GM10248 (cell line): ENCODE data around the gene MOK.

Experiments
- CTCF ChIA-PET: fragments of 300-600 bp; sonication (Branson Sonifier 250); formaldehyde crosslinking; extraction: SDS; loops from one replicate; lab custom pipeline; 2021; ENCODE audit warnings: antibody characterized with exemption; lab: Yijun Ruan, JAX
- POLR2A ChIA-PET: fragments of 350-650 bp; sonication (Branson Sonifier 250); formaldehyde crosslinking; extraction: SDS; loops from one replicate; lab custom pipeline; 2020; ENCODE audit warnings: antibody characterized with exemption; lab: Yijun Ruan, JAX
- DNase-seq: peaks from one replicate; pipeline ENCODE4 v3.0.0; 2012; ENCODE audit errors: extremely low spot score
- TF ChIP-seq, protein P1 (sequence below): IDR thresholded peaks from 2 replicates; pipeline ENCODE4 v1.5.1; 2012; ENCODE audit warnings: mild to moderate bottlenecking, low read depth; ENCODE audit errors: extremely low read depth, missing control alignments, control extremely low read depth

Gene MOK

DNA sequence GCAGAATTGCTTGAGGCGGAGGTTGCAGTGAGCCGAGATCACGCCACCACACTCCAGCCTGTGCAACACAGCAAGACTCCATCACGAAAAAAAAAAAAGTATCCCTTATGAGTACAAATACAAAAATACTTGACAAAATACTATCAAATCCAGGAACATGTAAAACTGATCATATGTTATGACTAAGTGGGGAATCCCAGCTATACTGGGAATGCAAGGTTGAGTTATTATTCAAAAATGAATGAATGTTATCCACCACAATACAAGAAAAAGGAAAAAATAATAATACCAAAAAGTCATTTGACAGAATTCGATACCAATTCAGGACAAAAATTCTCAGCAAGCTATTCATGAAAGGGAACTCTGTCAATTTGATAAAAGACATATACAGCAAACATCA is 32.6 kb downstream of the MOK start:
- ChIA-PET POLR2A (no interaction called here), CTCF (interaction anchor here (0.8 to 1.1 kb wide), 2 partner anchors 41 to 566 kb away, joined by 3 read pairs; no protein-coding TSS in a partner anchor)
- TF ChIP-seq, protein P1, sequence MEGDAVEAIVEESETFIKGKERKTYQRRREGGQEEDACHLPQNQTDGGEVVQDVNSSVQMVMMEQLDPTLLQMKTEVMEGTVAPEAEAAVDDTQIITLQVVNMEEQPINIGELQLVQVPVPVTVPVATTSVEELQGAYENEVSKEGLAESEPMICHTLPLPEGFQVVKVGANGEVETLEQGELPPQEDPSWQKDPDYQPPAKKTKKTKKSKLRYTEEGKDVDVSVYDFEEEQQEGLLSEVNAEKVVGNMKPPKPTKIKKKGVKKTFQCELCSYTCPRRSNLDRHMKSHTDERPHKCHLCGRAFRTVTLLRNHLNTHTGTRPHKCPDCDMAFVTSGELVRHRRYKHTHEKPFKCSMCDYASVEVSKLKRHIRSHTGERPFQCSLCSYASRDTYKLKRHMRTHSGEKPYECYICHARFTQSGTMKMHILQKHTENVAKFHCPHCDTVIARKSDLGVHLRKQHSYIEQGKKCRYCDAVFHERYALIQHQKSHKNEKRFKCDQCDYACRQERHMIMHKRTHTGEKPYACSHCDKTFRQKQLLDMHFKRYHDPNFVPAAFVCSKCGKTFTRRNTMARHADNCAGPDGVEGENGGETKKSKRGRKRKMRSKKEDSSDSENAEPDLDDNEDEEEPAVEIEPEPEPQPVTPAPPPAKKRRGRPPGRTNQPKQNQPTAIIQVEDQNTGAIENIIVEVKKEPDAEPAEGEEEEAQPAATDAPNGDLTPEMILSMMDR, result no peak
- DNase-seq, result no peak

DNA sequence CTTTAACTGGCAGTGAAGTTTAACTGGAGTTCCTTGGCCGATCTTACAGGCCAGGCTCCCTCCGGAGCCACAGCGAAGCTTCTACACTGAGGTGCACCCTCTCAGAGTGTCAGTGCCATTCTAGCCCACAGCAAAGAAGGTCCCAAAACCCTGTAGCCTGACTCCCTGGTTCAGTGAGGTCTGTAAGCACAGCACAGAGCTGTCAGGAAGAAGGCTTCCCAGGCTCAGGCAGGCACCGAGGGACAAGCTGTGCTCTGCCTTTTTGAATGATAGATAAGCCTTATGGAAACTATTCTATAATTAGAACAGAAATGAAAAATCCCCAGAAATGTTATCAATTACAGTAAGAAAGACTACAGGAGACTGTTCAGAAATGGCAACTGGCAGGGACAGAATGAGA is 40.2 kb downstream of the MOK start:
- DNase-seq, result no peak
- POLR2A ChIA-PET, result no interaction called here
- TF ChIP-seq, protein P1, result no peak
- CTCF ChIA-PET, result no interaction called here

DNA sequence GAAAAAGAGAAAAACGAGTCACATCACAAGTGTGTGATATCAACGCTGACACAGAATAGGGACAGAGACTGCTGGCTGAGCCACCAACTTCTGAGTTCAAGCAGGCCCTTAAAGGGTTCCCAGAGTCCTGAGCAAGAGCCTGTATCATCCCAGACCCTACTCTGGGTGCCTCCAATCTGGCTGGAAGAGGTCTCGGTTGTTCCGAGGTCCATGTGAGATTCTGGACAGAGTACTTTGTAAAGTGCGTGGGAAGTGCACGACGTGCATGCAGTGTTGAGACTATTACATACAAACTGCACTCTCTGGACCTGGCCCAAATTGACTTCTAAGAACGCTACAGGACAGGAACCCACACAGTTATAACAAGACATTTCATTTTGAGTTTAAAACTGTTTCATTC is 40.6 kb downstream of the MOK start:
- TF ChIP-seq, protein P1, result no peak
- ChIA-PET POLR2A (no interaction called here), CTCF (interaction anchor here (1.1 kb wide), 1 partner anchor 31 kb away, joined by 3 read pairs; no protein-coding TSS in a partner anchor)
- no peak for DNase-seq

DNA sequence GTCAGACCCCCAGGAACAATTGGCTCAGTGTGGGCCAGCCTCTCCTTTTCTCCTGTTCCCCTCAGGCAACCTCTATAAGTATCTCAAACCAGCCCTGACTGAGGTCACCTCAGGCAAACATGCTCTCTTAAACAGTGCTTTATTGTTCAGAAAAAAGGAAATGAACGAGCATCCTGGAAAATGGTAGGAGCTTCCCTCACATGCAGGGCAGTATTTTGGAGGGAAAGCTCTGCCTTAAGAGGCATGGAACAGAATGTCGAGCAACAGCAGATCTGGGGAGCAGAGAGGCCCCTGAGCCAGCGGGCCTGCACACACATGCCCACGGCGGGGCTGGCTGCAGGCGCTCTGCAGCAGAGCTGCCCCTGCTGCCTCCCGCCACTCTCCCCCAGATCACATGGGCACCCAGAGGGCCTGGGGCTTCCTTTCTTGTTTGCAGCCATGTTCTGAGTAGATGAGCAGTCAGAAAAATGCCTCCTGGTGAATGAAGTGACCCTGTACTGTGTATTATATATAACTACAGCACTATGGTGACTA is 42.0 kb downstream of the MOK start:
- CTCF ChIA-PET, result interaction anchor here (1.1 kb wide), 1 partner anchor 32 kb away, joined by 3 read pairs; no protein-coding TSS in a partner anchor
- DNase-seq, result no peak
- TF ChIP-seq, protein P1, result no peak
- POLR2A ChIA-PET, result no interaction called here

DNA sequence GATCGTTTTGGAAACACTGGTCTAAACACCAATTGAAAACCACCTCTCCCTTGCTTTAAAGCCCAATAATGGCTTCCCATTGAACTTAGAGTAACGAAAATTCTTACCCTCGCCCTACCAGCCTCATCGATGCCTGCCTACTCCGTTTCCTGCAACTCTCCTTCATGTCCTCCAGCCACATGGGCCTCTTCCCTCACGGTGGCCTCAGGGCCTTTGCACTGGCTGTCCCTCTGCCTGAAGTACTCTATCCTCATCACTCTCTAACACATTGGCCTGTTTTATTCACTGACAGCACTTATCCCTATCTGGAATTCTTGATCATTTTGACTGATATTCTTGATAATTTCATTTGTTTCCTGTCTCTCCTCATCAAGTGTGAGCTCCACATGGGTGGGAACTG is 46.8 kb downstream of the MOK start:
- TF ChIP-seq, protein P1, result no peak
- POLR2A ChIA-PET, result no interaction called here
- no peak for DNase-seq
- CTCF ChIA-PET, result no interaction called here

DNA sequence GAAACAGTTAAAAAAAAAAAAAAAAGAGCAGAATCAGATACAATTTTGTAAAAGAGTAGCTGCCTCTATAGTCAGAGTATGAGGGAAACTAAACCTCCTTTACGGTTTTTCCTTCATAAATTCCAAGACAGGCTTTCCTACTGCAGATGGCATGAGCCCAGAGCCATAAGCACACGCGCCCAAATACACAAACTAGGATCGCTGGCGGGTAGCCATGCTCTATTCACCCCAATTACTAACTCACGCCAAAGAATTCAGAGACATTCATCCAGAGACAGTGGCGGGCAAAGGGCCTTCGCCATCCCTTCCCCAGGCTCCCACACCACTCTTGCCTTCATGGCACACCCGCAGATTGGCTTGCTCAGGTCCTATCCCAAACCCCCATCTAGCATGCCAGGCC is 48.2 kb downstream of the MOK start:
- DNase-seq, result no peak
- TF ChIP-seq, protein P1, result no peak
- POLR2A ChIA-PET, result no interaction called here
- CTCF ChIA-PET, result no interaction called here
